IPS-18c (cell line): Measurements from ENCODE around the gene SYNM.

Source experiments
- H3K4me3 ChIP-seq: 2 replicates; pipeline ENCODE4 v1.7.0; 2013; ENCODE audit warnings: low read depth, mild to moderate bottlenecking, low read length, moderate library complexity; ENCODE audit not compliant: insufficient read depth
- H3K9me3 ChIP-seq: one replicate; pipeline ENCODE4 v1.6.1; 2013; ENCODE audit warnings: mild to moderate bottlenecking, low read length, moderate library complexity; ENCODE audit not compliant: control insufficient read depth, insufficient read depth

SYNM gene

GRCh38 chr15:99143655-99144610 is 39.1 kb downstream of the SYNM start:
- Histone ChIP-seq H3K4me3 (no peak overlapping the region), H3K9me3 (no peaks in the 10 kb centered on the region)

GRCh38 chr15:99145005-99145404 is 40.1 kb downstream of the SYNM start:
- Histone ChIP-seq H3K9me3 (no peaks in the 10 kb centered on the region), H3K4me3 (no peak overlapping the region)

GRCh38 chr15:99145778-99146177 is 40.9 kb downstream of the SYNM start:
- Histone ChIP-seq H3K9me3 (no peaks in the 10 kb centered on the region), H3K4me3 (no peak overlapping the region)

GRCh38 chr15:99146661-99147060 is 41.8 kb downstream of the SYNM start:
- Histone ChIP-seq H3K4me3 (no peak overlapping the region), H3K9me3 (no peaks in the 10 kb centered on the region)

GRCh38 chr15:99148851-99149276 is 44.0 kb downstream of the SYNM start:
- H3K4me3 ChIP-seq = no peak overlapping the region
- H3K9me3 ChIP-seq = no peaks in the 10 kb centered on the region

- no peaks in the 10 kb centered on the region for H3K9me3 ChIP-seq
- H3K4me3 ChIP-seq = no peak overlapping the region
Measured at GRCh38 chr15:99149366-99149765, 44.5 kb downstream of the SYNM start.

- H3K4me3 ChIP-seq = no peak overlapping the region
- H3K9me3 ChIP-seq = no peaks in the 10 kb centered on the region
Measured at GRCh38 chr15:99151156-99151555, 46.3 kb downstream of the SYNM start.

- H3K4me3 ChIP-seq = no peak overlapping the region
- no peaks in the 10 kb centered on the region for H3K9me3 ChIP-seq
Measured at GRCh38 chr15:99153026-99153535, 48.2 kb downstream of the SYNM start.

- Histone ChIP-seq H3K4me3 (no peak overlapping the region), H3K9me3 (no peaks in the 10 kb centered on the region)
Measured at GRCh38 chr15:99154271-99154670, 49.4 kb downstream of the SYNM start.

- Histone ChIP-seq H3K9me3 (no peaks in the 10 kb centered on the region), H3K4me3 (no peak overlapping the region)
Measured at GRCh38 chr15:99155961-99156443, 51.1 kb downstream of the SYNM start.

GRCh38 chr15:99157456-99157855 is 52.6 kb downstream of the SYNM start:
- no peak overlapping the region for H3K4me3 ChIP-seq
- no peaks in the 10 kb centered on the region for H3K9me3 ChIP-seq

GRCh38 chr15:99158626-99159412 is 53.9 kb downstream of the SYNM start:
- no peaks in the 10 kb centered on the region for H3K9me3 ChIP-seq

GRCh38 chr15:99163271-99164062 is 58.6 kb downstream of the SYNM start:
- H3K9me3 ChIP-seq = no peaks in the 10 kb centered on the region
- H3K4me3 ChIP-seq = no peak overlapping the region

More at GRCh38 chr15:99158626-99159412, 53.9 kb downstream of the SYNM start:
- no peak overlapping the region for H3K4me3 ChIP-seq

GRCh38 chr15:99164119-99164518 is 59.2 kb downstream of the SYNM start:
- Histone ChIP-seq H3K4me3 (no peak overlapping the region), H3K9me3 (no peaks in the 10 kb centered on the region)

- H3K4me3 ChIP-seq = no peak overlapping the region
- H3K9me3 ChIP-seq = no peaks in the 10 kb centered on the region
Measured at GRCh38 chr15:99165020-99165790, 60.3 kb downstream of the SYNM start.

GRCh38 chr15:99165956-99166689 is 61.2 kb downstream of the SYNM start:
- Histone ChIP-seq H3K9me3 (no peaks in the 10 kb centered on the region), H3K4me3 (no peak overlapping the region)
